D721Med (cell line): ENCODE measurements around the gene SERPINB2.

ENCODE experiments used
- DNase-seq: peaks from one replicate; pipeline ENCODE4 v3.0.0; 2011; ENCODE audit warnings: low spot score; ENCODE audit not compliant: insufficient read length
- FAIRE-seq: peaks from 2 replicates; lab custom pipeline; 2011; peaks lifted over from hg19 to GRCh38; lab: Jason Lieb, UNC
- TF ChIP-seq, protein P1 (sequence below): IDR thresholded peaks from 2 replicates; pipeline ENCODE4 v1.5.1; 2012; ENCODE audit warnings: mild to moderate bottlenecking, control low read depth; ENCODE audit not compliant: insufficient read depth; ENCODE audit errors: missing control alignments

The SERPINB2 gene

DNA sequence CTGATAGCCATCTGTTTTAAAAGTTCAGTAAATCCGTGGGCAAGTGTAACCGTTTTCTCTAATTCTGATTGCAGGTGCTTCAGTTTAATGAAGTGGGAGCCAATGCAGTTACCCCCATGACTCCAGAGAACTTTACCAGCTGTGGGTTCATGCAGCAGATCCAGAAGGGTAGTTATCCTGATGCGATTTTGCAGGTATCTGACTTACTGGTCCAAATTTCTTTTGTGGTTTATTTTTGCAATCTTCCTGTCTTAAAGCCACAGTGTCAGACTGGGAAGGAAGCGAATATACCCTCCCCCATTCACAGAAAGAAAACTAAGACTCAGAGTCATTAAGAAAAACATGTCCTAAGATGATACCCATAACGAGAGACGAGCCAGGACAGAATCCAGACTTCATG, 7.7 kb downstream of the SERPINB2 start:
- no peak for FAIRE-seq
- no peak for DNase-seq
- TF ChIP-seq, protein P1, sequence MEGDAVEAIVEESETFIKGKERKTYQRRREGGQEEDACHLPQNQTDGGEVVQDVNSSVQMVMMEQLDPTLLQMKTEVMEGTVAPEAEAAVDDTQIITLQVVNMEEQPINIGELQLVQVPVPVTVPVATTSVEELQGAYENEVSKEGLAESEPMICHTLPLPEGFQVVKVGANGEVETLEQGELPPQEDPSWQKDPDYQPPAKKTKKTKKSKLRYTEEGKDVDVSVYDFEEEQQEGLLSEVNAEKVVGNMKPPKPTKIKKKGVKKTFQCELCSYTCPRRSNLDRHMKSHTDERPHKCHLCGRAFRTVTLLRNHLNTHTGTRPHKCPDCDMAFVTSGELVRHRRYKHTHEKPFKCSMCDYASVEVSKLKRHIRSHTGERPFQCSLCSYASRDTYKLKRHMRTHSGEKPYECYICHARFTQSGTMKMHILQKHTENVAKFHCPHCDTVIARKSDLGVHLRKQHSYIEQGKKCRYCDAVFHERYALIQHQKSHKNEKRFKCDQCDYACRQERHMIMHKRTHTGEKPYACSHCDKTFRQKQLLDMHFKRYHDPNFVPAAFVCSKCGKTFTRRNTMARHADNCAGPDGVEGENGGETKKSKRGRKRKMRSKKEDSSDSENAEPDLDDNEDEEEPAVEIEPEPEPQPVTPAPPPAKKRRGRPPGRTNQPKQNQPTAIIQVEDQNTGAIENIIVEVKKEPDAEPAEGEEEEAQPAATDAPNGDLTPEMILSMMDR: no peak

DNA sequence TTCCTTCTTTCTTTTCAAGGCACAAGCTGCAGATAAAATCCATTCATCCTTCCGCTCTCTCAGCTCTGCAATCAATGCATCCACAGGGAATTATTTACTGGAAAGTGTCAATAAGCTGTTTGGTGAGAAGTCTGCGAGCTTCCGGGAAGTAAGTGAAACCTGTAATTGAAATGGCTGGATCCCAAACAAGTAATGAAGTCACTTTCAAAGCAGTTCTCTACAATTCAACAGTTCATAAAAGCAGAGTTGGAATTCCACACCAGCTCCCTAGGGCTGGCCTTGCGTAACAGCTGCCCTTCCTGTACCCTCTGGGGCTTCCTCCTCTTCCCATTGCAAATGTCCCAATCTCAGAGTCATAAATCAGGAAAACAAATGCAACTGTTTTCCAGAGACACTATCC, 9.6 kb downstream of the SERPINB2 start:
- FAIRE-seq (no peak), DNase-seq (no peak)
- TF ChIP-seq, protein P1: no peak

DNA sequence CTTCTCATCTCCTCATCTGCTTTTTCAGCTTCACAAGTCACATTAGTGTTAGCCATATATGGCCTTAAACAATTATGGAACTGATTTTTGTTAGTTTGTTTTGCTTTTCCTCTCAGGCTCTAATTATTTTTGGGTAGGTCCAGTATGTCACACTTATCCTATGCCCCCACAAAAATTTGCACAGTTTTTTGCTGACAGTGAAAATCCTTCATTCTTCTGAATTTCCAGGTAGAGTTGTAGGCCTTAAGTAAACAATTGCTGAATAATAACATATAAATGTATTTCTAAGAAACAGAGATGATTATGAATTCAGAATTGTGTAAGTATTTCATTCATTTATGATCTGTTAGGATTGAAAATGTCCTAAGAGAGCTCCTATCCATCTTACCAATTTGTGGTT, 11.7 kb downstream of the SERPINB2 start:
- peak; percentile 96 for FAIRE-seq
- TF ChIP-seq, protein P1: no peak
- DNase-seq: no peak

DNA sequence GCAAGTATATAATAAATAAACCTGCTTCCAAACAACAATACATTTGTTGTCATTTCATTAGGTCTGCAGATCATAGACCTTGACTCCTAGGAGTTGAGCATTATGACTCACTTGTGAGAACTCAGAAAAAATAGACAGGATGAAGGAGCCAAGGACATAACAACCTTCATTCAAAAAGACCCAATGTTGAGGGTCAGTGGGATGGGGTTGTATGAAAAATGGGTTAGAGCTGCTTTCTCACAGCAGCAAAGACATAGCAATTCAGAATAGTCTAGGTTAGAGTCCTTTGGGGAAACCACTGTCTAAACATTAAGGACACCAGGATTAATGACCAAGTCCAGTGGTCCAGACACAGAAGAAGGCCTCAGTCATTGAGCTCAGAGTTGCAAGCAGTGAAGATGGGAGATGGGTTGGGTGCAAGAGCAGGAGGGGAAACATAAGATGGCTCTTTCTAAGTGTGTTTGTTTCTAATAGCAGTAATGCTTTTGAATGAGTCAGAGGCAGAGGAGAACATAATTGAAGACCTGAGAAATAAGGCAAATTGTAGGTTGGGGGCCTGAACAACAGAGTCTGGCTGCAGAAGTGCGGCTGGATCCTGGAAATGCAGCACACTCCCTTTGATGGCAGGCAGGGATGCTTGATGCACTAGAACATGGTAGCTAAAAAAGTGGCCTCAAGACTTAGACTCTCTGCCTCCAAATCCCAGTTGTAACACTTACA, 16.5 kb downstream of the SERPINB2 start:
- TF ChIP-seq, protein P1: no peak
- DNase-seq: no peak
- FAIRE-seq: peak; percentile 32

DNA sequence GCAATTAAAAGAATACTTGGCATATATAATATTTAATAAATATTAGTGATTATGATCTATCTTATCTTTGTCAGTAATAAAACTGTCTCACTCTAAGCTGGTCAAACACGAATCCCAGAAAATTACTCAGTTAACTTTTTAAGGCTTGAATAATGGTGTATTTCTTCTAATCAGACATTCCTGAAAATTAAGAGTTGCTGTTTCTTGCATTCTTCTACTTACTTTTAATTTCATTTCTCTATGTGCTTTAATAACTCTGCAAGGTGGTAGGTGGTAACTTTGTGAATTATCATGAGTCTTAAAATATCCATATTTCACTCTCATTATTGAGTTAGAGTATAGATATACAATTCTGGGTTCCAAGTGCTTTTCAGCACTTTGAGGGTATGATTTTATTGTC, 17.2 kb downstream of the SERPINB2 start:
- DNase-seq (no peak), FAIRE-seq (peak; percentile 77)

DNA sequence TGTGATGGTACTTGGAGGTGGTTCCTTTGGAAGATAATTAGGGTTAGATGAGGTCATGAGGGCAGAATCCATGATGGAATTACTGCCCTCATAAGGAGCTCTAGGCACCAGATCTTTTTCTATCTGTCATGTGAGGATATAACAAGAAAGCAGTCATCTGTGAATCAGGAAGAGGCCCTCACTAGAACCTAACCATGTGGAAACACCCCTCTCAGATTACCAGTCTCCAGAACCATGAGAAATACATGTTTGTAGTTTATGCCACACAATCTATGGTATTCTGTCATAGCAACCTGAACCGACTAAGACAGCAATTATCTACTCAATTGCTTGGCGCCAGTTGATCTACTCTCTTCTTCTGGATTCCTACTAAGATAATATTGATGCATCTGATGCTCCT, 17.9 kb downstream of the SERPINB2 start:
- DNase-seq (no peak), FAIRE-seq (peak; percentile 90)
- TF ChIP-seq, protein P1: no peak

More for the DNA sequence above, 17.2 kb downstream of the SERPINB2 start:
- TF ChIP-seq, protein P1: no peak

DNA sequence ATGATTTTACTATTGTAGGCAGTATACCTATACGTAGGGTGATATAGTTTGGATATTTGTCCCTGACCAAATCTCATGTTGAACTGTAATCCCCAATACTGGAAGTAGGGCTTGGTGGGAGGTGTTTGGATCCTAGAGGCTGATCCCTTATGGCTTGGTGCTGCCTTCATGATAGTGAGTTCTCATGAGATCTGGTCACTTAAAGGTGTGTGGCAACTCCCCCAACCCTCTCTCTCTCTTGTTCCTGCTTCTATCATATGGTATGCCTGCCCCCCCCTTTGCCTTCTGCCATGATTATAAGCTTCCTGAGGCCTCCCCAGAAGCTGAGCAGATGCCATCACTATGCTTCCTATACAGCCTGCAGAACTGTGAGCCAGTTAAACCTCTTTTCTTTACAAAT, 18.6 kb downstream of the SERPINB2 start:
- TF ChIP-seq, protein P1: no peak
- DNase-seq: no peak
- FAIRE-seq: no peak
